ENCODE data around the gene DTNBP1. TPM values are rescaled to one million over a fixed set of nuclear protein-coding genes. Genes with fewer than 3 reads are reported as not detected.

The DTNBP1 gene
- total RNA-seq, 1 donor = 2.2 TPM

GRCh38 chr6:15533379-15534026 is 129.3 kb downstream of the DTNBP1 start:
- H3K4me3 ChIP-seq (ENCODE audit: low read depth, low read length) = no peak overlapping the region
- DNase-seq (ENCODE audit: low read depth) = peak; percentile 61
- no peak for TF ChIP-seq CTCF (IDR thresholded peaks at IDR 0.05; ENCODE audit: insufficient read depth, low read depth, low read length)

GRCh38 chr6:15531973-15532372 is 130.9 kb downstream of the DTNBP1 start:
- DNase-seq (ENCODE audit: low read depth) = no peak
- TF ChIP-seq CTCF (IDR thresholded peaks at IDR 0.05; ENCODE audit: insufficient read depth, low read depth, low read length) = no peak
- H3K4me3 ChIP-seq (ENCODE audit: low read depth, low read length) = no peak overlapping the region

- no peak overlapping the region for H3K4me3 ChIP-seq (ENCODE audit: low read depth, low read length)
- DNase-seq (ENCODE audit: low read depth) = no peak
- TF ChIP-seq CTCF (IDR thresholded peaks at IDR 0.05; ENCODE audit: insufficient read depth, low read depth, low read length) = no peak
Measured at GRCh38 chr6:15530411-15530810, 132.4 kb downstream of the DTNBP1 start.

- no peak for TF ChIP-seq CTCF (IDR thresholded peaks at IDR 0.05; ENCODE audit: insufficient read depth, low read depth, low read length)
- no peak overlapping the region for H3K4me3 ChIP-seq (ENCODE audit: low read depth, low read length)
- DNase-seq (ENCODE audit: low read depth) = no peak
Measured at GRCh38 chr6:15528870-15529269, 134.0 kb downstream of the DTNBP1 start.

- no peak for DNase-seq (ENCODE audit: low read depth)
- no peak for TF ChIP-seq CTCF (IDR thresholded peaks at IDR 0.05; ENCODE audit: insufficient read depth, low read depth, low read length)
Measured at GRCh38 chr6:15527838-15528617, 134.8 kb downstream of the DTNBP1 start.

GRCh38 chr6:15526212-15526701 is 136.6 kb downstream of the DTNBP1 start:
- H3K4me3 ChIP-seq (ENCODE audit: low read depth, low read length) = no peak overlapping the region
- TF ChIP-seq CTCF (IDR thresholded peaks at IDR 0.05; ENCODE audit: insufficient read depth, low read depth, low read length) = no peak
- no peak for DNase-seq (ENCODE audit: low read depth)

More at GRCh38 chr6:15527838-15528617, 134.8 kb downstream of the DTNBP1 start:
- no peak overlapping the region for H3K4me3 ChIP-seq (ENCODE audit: low read depth, low read length)
